TTC549 (cell line): Measurements from ENCODE around the gene GATAD2A.
"Not testable (repeated sequence)": the region's sequence is repeated elsewhere in the genome, so short reads cannot be mapped to it uniquely, and the experiment has no call there.

Experiments used
- FAIRE-seq: peaks from 2 replicates; lab custom pipeline; 2012; peaks lifted over from hg19 to GRCh38; lab: Jason Lieb, UNC

GATAD2A gene

DNA sequence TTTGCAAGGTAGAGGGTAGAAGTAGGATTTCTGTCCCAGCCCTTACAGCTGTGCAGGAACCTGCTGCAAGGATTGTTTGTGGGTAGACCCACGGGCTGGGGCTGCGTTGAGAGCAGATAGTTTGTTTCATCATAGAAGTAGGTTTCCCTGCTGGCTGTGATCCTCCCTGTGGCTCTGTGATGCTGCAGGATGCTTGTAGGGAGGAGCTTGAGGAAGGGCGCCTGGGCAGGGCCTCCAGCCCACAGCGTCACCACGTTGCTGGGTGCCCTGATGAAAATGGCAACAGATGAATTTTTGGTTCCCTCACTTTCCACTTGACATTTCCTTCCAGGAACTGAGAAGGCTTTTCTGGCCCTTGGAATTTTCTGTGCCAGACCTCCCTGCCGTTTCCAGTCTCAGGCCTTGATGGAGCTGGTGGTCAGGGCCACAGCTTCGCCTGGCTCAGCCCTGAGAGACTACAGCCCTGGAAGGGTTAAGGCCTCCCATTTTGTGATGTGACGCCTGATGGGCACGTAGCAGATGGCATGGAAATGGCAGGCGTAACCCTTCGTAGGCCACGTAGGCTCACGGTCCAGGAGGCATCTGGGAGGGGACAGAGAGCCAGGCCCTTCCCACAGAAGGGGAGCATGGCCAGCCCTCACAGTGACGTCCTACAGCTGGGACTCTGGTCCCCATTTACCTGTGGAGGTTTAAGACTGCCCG lies 42.2 kb downstream of the GATAD2A start:
- no peak for FAIRE-seq

DNA sequence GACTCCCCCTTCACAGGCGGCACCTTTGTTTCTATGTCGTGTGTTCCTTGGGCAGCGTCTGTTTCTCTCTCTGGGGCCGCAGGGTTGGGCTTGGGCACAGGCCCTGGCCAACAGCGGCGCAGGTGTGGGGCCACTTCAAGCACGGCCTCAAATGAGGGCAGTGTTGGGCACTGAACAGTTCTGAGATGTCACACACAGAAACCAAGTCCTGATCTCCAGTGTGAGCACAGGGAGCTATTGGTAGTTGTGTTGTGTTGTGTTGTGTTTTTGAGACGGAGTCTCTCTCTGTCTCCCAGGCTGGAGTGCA lies 42.7 kb downstream of the GATAD2A start:
- FAIRE-seq = no peak

DNA sequence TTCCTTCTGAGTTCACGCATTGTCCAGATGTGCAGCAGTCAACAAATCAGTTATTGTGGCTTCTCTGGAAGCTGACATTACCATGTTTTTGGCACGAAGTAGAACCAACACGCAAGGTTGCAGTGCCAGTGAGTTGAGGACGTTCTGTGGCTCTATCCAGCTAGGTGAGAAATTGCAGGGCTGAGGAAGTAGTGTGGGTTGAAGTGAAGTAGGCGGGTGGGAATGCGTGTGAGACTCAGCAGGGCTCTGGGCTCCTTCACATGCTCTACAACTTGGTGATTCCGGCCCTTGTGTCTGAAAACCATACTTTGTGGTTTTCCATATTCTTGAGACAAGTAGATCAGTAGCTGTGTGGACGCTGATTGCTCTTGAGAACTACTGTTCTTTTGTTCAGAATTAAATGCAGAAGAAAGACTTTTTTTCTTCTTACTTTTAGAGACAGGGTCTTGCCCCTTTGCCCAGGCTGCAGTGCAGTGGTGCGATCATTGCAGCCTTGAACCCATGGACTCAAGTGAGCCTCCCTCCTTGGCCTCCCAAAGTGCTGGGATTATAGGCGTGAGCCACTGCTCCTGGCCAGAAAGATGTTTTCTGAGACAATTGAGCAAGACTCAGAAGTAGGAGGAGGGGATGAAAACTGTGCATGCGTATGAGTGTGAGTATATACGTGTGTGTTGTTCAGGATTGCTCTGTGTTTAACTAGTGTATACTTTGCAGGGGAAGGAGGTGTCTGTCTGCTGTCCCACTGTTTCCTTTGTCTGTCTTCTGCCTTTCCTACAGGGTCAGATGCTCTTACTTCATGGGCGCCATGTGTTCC lies 46.2 kb downstream of the GATAD2A start:
- no peak for FAIRE-seq

DNA sequence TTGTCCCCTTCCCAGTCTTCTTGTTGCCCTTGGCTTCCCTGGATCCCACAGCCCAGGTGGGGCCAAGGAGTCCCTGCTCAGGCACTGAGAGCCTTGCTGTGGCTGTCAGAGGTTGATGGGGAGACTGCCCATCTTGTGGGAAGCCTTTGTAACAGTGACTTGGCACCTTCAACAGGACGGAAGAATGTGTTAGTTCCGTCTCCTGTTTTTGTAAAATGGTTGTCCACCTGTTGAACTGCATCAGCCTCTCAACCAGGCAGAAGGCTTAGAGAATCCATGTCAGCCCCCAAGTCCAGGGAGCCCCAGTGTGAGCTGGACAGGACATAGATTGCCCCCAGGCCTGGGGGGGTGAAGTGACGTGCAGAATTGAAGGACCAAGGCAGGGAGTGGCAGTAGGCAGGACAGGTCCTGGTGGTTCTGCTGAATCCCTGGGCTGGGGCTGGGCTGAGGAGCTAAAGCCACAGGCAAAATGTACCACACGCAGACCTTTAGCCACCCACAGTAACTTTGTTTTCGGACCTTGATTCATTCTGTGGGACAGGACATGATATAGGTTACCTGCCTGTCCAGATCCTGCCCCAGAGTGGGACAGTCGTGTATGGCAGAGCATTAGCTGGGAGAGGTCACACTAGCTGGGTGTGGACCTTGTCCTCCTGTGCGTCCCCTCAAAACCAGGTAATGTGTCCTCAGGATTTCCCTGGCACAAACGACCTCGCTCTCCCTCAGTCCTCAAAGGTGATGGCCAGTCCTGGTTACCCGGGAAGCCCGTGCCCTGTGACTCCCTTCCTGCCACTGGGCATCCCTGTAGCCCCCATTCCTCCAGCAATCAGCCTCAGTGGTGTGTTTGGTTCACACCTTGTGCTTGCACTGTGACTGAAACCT lies 47.0 kb downstream of the GATAD2A start:
- no peak for FAIRE-seq

DNA sequence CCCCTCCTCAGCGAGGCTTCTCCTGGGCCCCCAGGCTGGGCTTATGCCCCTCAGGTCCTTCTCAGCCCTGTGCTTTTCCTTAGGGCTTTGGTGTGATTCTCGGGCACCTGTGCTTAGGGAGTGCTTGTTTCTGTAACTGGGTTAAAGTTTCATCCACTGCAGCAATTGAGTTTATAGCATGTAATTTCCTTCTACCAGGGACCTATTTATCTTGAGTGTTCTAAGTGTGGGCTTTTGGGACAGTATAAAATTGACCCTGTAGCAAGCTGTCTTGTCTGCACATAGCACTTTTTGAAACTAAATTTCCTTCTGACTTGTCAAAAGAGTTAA lies 47.6 kb downstream of the GATAD2A start:
- FAIRE-seq = no peak

DNA sequence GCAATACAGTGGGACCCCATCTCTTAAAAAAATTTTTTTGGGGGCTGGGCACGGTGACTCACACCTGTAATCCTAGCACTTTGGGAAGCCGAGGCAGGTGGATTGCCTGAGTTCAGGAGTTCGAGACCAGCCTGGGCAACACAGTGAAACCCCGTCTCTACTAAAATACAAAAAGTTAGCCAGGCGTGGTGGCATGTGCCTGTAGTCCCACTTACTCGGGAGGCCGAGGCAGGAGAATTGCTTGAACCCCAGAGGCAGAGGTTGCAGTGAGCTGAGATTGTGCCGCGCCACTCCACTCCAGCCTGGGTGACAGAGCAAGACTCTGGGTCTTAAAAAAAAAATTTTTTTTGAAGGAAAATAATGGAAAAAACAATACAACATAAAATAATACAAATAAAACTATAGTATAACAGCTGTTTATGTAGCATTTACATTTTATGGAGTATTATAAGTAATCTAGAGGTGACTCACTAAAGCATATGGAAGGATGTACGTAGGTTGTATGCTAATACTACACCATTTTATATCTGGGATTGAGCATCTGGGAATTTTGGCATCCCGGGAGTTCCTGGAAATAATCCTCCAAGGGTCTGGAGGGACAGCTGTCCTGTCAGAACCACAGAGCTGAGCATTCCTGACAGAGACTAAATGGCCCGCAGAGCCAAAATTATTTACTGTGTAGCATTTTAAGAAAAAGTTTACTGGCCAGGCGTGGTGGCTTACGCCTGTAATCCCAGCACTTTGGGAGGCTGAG lies 49.9 kb downstream of the GATAD2A start:
- not testable (repeated sequence) for FAIRE-seq

DNA sequence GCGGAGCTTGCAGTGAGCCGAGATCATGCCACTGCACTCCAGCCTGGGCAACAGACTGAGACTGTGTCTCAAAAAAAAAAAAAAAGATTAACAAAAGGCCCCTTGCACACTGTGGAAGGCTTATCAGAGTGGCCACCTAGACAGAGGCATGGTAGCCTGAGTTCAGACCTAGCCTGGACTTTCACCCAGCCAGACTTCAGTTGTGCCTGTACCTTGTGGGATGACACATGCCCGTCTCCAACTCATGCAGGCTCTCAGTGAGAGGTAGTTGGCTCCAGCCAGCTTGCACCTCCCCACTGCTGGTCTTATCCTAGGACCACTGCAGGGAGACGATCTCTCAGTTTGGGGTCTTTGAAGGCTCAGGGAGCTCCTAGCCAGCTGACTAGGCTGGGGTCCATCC lies 52.2 kb downstream of the GATAD2A start:
- no peak for FAIRE-seq

DNA sequence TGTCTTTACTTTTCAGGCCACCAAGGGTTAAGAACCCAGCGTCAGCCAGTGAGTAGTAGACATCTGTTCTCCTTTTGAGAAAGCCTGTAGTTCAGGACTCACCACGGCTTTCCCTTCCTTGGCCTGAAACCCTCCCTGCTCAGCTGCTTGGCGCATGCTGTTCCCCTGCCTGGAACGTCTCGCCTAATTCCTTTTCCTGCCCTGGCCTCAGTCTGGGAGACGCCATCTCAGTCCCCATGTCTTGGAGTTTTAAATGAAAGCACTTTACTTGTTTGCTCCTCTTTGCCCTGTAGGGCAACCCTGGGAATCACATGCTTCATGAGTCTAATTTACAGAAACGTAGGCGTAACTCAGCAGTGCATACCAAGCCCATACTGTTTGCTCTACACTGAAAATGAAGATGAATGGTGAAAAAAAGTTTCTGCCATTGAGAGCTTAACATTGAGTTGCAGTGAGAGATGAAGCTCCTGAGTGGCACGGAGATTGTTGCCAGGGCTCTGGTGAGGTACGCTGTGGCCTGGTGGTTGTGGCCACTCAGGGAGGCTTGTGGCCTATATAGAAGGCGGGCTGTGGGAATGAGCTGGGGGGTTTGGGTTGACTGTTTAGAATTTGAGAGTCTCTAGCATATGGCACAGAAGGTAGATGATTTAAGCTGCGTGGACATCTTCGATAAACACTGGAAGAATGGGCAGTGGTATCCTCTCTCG lies 52.8 kb downstream of the GATAD2A start:
- no peak for FAIRE-seq

DNA sequence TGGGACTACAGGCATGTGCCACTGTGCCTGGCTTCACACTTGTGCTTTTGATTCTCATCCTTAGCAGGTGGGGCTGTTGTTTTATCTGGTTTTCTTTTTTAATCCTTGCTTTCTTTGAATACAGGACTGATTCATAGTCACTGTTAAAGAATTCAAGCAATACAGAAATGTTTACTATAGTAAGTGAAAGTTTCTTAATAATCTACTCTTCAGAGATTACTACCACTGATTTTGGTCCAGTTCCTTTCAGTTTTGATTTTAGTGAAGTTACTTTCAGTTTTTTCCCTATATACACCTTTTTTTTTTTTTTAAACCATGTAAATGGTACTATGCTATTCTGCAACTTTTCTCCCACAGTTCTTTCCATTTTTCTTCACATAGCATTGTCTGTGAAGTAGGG lies 53.6 kb downstream of the GATAD2A start:
- FAIRE-seq = no peak

DNA sequence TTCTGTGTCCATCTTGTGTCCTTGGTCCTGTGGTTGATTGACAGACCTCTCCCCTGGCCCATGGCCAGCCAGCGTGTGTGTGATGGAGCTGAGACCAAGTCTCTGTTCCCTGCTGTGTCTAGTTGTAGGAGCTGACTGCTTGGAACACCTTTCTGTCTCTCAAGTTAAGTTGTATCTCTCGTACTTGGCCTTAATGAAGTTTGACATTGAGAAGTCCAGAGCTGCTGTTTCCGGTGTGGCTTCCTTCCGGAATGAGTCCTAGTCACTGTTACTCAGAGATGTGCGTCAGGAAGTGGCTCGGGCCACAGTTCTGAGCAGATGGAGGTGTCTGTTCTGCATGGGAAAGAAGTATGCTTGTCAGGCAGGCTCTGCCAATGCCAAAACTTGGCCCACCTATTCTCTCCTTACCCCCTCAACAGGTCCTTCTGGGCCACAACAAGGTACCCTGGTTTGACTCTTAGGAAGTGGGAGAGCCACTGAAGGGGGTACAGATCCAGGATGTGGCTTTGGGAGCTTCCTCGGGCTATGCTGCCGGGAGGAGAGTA lies 54.3 kb downstream of the GATAD2A start:
- FAIRE-seq = no peak

DNA sequence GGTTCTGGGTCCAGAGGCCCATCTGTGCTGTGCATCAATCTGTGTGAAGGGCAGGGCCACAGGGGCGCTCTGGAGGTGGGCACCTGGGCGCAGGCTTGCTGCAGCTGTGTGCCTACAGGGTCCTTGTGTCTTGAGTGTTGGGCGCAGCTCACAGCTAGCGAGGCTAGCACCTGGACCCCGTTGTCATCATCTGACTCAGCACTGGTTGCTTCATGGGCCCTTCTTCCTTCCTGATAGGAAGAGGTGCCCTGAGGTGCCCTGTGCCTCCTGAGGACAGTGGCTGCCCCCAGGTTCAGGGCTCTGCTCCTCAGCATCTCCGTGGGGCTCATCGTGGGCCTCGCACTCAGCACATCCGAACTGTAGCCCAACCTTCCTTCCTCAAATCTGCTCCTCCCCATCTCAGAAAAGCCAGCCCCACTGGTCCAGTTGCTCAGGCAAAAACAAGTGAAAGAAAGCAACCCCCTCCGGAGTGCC lies 54.8 kb downstream of the GATAD2A start:
- FAIRE-seq = no peak

DNA sequence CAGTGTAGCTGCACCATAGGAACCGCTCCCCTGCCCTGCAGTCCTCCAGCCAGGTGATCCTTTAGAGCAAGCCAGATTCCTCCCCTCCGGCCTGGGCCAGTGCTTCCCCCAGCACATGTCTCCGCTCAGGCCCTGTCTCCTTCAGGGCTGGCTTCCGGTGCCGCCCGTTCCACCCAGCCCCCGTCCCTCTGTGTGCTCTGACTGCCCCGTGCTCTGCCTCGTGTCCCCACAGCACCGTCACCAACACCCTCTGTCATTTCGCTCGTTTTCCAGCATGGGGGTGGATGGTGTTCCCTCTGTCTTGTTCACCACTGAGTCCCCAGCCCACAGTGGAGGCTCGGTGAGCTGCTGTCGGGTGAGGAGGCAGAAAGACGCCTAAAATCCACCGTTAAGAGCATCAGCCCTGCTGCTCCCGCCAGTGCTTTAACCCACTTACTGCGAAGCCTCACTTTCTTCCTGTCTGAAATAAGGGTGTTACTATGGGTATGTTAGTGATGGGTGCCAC lies 55.3 kb downstream of the GATAD2A start:
- no peak for FAIRE-seq

DNA sequence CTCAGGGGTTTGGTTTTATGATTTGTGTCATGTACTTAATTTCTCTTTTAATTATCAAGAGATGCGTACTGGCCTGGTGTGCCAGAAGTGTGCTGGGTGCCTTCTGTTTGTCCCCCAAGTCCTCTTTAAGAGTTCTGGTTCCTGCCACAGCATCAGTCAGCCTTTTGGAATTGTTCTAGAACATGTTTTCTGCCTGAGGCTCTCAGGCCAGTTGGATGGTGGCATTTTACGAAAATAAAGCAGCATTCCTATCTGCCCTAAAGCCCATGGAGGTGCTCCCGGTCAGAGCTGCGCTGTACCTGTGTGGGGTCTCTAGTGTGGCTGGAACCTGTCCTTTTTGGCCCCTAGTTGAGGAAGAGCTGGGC lies 55.8 kb downstream of the GATAD2A start:
- no peak for FAIRE-seq

DNA sequence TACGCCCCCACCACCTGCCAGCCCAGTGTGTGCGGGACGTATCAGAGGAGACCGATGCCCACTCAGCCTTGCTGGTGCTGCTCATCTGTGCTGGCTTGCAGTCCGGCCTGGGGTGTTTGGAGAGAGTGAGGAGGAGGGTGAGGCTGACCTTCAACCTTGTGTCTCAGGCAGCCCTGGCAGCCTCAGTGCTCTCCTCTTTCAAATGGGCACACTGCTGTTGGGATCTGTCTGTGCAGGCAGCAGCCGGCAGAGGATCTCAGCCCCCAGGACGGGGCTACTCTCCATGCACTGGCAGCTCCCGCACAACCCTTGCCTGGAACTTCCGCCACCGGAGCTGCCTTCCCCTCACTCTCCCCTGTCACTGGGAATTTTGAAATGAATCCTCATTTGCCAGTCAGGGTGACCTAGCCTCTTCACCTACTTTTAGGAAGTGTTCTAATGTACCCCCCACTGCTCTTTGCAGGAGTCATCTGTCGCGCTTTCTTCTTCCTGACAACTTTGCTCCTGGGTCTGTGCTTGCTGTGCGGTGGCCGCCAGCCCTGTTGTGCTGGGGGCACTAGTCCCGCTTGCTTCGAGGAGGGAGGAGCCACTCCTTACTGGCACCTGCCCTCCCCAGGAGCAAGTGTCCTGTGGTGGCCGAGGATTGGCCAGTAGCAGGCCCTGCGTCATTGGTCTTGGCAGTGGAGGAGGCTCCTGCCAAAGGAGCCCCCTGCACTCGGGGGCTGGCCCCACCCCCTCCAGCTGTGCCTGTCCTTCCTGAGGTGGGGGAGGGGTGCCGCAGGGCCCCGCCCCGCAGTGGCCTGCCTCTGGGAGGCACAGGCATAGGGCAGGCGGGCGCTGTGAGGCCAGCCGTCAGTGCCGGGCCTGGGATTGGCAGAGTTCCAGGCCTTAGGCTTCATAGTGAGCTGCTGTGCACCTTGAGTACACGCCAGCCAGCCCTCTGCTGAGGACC lies 56.5 kb downstream of the GATAD2A start:
- no peak for FAIRE-seq

DNA sequence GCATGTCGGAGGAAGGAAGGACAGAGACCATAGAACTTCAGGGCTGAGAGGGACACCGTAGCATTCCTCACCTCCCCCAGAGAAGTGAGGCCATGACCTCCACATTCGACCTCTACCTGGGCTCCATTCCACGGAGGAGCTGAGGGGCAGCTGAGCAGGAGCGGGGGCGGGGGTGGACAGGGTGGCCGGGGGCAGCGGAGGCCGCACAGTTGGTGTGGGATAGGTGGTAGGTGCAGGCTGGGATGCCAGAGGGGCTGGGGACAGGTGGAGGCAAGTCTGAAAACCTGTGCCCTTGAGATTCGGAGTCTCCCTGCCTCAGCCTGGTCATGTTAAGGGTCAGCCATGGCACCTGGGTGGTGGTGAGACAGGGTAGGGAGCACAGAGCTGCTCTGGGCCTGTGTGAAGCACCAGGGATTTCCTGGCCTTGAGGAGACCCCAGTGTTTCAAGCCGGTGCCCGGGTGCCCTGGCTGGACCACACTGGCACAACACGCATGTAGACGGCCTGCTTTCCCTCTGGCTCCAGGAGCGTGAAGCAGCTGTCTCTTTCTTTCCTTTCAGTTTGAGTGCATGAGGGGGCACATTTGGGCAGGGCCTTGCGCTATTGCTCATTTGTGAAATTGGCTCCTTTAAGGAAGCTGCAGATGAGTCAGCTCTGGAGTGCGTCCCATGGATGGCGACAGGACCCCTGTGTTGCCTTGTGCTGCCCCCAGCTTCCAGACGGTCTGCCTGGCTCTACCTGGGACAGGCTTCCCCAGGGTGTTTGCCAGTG lies 58.1 kb downstream of the GATAD2A start:
- no peak for FAIRE-seq

DNA sequence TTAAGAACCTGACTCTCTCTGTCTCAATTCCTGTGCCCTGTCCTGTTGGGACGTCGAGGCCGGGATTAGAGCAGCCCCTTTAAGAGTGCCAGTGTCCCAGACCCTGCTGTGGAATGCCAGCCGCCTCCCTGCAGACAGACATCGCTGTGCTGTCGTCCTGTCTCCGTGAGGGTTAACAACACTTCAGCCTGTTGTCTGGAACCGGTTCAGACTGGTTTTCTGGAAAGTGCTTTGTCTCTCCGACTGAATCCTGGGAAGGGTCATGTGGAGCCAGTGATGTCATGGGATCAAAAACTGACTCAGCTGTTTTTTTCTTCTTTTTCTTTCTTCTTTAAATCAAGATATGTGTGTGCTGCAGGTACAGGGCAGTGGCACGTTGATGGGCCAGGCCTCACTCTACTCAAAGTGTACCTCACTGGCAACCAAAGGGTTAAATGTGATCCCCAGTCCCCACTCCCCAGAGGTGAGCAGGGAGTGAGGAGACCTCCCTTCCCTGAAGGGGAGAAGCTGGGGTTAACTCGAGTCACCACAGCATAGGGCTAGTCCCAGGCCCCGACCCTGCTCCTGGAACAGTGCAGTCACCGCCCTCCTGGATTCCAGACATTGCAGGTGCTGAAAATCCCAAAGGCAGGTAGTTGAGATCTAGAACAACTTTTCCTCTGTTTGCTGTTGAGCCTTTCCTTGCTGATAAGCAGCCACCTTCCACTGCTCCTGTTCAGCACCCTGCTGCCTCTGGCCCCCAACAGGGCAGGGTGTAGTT lies 59.0 kb downstream of the GATAD2A start:
- FAIRE-seq = no peak

DNA sequence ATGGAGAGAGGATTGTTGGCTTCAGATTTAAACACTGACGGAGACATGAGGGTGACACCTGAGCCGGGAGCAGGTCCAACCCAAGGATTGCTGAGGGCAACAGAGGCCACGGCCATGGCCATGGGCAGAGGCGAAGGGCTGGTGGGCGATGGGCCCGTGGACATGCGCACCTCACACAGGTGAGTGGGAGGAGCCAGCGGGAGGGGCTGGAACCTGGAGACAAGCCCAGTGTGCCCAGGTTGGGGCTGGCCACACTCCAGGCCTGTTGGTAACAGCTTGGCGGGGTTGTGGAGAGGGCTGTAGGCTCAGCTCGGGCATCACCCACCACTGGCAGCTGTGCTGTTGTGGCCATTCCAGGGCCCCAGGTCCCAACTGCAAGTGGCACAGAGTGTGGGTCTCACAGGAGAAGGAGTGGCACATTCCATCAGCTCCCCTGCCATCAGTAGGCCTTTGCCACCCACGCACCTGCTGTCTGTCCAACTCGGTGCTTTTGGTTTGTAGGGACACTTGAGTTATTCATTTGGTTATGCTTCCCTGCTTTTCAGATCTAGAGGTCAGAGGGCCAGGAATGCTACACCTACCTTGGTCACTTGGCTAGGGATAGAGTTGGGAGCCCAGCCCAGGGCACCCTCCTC lies 60.1 kb downstream of the GATAD2A start:
- no peak for FAIRE-seq

DNA sequence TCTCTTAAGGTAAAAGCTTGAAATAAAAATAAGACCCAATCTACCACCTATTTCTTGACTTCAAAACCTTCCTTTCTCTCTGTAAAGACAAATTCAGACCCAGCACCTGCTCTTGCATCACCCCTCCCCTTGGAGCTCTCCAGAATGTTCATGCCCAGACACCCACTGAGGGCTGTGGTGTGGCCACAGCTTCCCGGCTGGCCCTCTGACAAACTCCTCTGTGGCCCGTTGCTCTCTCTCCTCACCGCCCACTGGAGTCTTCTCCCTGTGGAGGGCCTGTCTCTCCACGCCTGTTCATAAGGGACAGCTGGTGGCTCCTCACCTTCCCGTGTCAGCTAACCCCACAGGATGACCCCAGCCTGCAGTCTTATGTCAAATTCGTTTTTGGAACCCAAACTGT lies 60.7 kb downstream of the GATAD2A start:
- FAIRE-seq = no peak
